Vagina (tissue), 2 donors: ENCODE results near the gene KCNQ4.

Experiments used
- POLR2A ChIP-seq, 2 donors: fragments of 450-650 bp; IDR thresholded peaks; one replicate each; pipeline ENCODE4 v1.6.1; 2017; ENCODE audit warnings: antibody characterized with exemption in 2 of 2, mild to moderate bottlenecking in 2 of 2, moderate library complexity in 2 of 2
- POLR2AphosphoS5 ChIP-seq, 2 donors: sonication (generic); formaldehyde crosslinking; IDR thresholded peaks; one replicate each; pipeline ENCODE4 v1.9.0; 2017; ENCODE audit warnings: antibody characterized with exemption in 2 of 2, mild to moderate bottlenecking in 2 of 2, low read depth in 1 of 2; ENCODE audit not compliant: insufficient read depth in 1 of 2
- TF ChIP-seq, protein P1 (sequence below), 3 experiments: fragments of 450-650 bp in 2 of 3; fragments of 200-600 bp in 1 of 3; sonication (generic) in 1 of 3; IDR thresholded peaks; one replicate each; pipeline ENCODE4 v1.5.1; 2017 to 2019; ENCODE audit warnings: antibody characterized with exemption in 3 of 3, mild to moderate bottlenecking in 2 of 3, moderate library complexity in 2 of 3

DNA sequence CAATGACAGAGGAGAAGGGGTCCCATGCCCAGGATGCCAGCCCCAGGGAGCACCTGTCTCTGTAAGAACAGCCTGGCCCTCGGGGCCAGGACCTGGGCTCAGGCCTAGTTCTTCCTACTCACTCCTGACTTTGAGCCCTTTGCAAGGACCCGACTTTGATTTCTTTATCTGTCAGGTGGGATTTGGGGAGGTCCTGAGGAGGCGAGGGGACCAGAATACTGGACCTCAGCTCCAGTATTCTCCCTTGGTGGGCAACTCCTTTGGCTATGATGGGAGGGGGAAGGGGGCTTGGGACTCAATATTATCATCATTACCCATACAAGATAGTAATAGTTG is 18.1 kb downstream of the KCNQ4 start:
- no peak for TF ChIP-seq POLR2A (IDR thresholded peaks at IDR 0.05)
- TF ChIP-seq, protein P1, sequence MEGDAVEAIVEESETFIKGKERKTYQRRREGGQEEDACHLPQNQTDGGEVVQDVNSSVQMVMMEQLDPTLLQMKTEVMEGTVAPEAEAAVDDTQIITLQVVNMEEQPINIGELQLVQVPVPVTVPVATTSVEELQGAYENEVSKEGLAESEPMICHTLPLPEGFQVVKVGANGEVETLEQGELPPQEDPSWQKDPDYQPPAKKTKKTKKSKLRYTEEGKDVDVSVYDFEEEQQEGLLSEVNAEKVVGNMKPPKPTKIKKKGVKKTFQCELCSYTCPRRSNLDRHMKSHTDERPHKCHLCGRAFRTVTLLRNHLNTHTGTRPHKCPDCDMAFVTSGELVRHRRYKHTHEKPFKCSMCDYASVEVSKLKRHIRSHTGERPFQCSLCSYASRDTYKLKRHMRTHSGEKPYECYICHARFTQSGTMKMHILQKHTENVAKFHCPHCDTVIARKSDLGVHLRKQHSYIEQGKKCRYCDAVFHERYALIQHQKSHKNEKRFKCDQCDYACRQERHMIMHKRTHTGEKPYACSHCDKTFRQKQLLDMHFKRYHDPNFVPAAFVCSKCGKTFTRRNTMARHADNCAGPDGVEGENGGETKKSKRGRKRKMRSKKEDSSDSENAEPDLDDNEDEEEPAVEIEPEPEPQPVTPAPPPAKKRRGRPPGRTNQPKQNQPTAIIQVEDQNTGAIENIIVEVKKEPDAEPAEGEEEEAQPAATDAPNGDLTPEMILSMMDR (IDR thresholded peaks at IDR 0.05): no peak
- TF ChIP-seq POLR2AphosphoS5 (IDR thresholded peaks at IDR 0.05; ENCODE audit: insufficient read depth in 1 of 2, low read depth in 1 of 2): no peak
